Neural cell (in vitro differentiated cells): ENCODE results near the gene XIRP2. TPM values are rescaled to one million over a fixed set of nuclear protein-coding genes. Genes with fewer than 3 reads are reported as not detected.

Experiments
- H2AFZ ChIP-seq: fragments of 200-600, 300-800 bp; sonication (generic), shearing (Covaris generic); 2 replicates; pipeline ENCODE4 v1.6.0; 2014; ENCODE audit warnings: low read depth, mild to moderate bottlenecking, antibody characterized with exemption, low read length, moderate library complexity
- H3F3A ChIP-seq: fragments of 200-600 bp; shearing (Covaris generic); 2 replicates; pipeline ENCODE4 v1.6.1; 2016; ENCODE audit warnings: mild to moderate bottlenecking, moderate library complexity, mixed read lengths, antibody characterized with exemption, low read length; ENCODE audit not compliant: insufficient read depth, poor library complexity, severe bottlenecking
- H3K27ac ChIP-seq: fragments of 200-600, 300-800 bp; sonication (generic), shearing (Covaris generic); 2 replicates; pipeline ENCODE4 v1.5.1; 2014; ENCODE audit warnings: mild to moderate bottlenecking, low read length, moderate library complexity
- H3K27me3 ChIP-seq: fragments of 300-800, 200-600 bp; sonication (generic), shearing (Covaris generic); 2 replicates; pipeline ENCODE4 v1.6.0; 2014; ENCODE audit warnings: mild to moderate bottlenecking, low read depth, low read length, moderate library complexity; ENCODE audit not compliant: insufficient read depth
- H3K36me3 ChIP-seq: fragments of 300-800, 200-600 bp; sonication (generic), shearing (Covaris generic); 2 replicates; pipeline ENCODE4 v1.5.1; 2014; ENCODE audit warnings: mild to moderate bottlenecking, antibody characterized with exemption, low read length, moderate library complexity; ENCODE audit not compliant: insufficient read depth
- H3K4me2 ChIP-seq: fragments of 300-800, 200-600 bp; sonication (generic), shearing (Covaris generic); 2 replicates; pipeline ENCODE4 v1.6.0; 2014; ENCODE audit warnings: mild to moderate bottlenecking, low read length
- H3K4me3 ChIP-seq: fragments of 300-800, 200-600 bp; sonication (generic), shearing (Covaris generic); 2 replicates; pipeline ENCODE4 v1.5.1; 2014; ENCODE audit warnings: mild to moderate bottlenecking, low read length, moderate library complexity
- H3K79me2 ChIP-seq: fragments of 200-600 bp; shearing (Covaris generic); replicated peaks from 2 replicates; pipeline ENCODE4 v1.6.0; 2014; ENCODE audit warnings: mild to moderate bottlenecking, low read length, moderate library complexity; ENCODE audit not compliant: insufficient read depth
- H3K9ac ChIP-seq: fragments of 300-800, 200-600 bp; sonication (generic), shearing (Covaris generic); 2 replicates; pipeline ENCODE4 v1.6.1; 2016; ENCODE audit warnings: mild to moderate bottlenecking, low read length, mixed read lengths
- H3K9me2 ChIP-seq: fragments of 200-600 bp; shearing (Covaris generic); 2 replicates; pipeline ENCODE4 v1.6.1; 2016; ENCODE audit warnings: mild to moderate bottlenecking, low read length, mixed read lengths; ENCODE audit not compliant: insufficient read depth
- H3K9me3 ChIP-seq: fragments of 200-600, 300-800 bp; sonication (generic), shearing (Covaris generic); 2 replicates; pipeline ENCODE4 v1.6.1; 2016; ENCODE audit warnings: mild to moderate bottlenecking, mixed run types, low read length, moderate library complexity, mixed read lengths
- H4K20me1 ChIP-seq: fragments of 200-600 bp; shearing (Covaris generic); 2 replicates; pipeline ENCODE4 v1.6.1; 2016; ENCODE audit warnings: mild to moderate bottlenecking, mixed run types; ENCODE audit not compliant: insufficient read depth
- EP300 ChIP-seq: fragments of 450-650 bp; conservative IDR thresholded peaks from 2 replicates; pipeline ENCODE4 v1.6.1; 2014; ENCODE audit warnings: antibody characterized with exemption, mild to moderate bottlenecking, moderate library complexity; ENCODE audit not compliant: poor library complexity, severe bottlenecking
- EZH2 ChIP-seq: fragments of 200-600, 300-800 bp; shearing (Covaris generic), sonication (generic); IDR thresholded peaks from 2 replicates; pipeline ENCODE4 v1.6.1; 2014; ENCODE audit warnings: antibody characterized with exemption, low read length, borderline replicate concordance, mild to moderate bottlenecking; ENCODE audit not compliant: insufficient read depth, poor library complexity, severe bottlenecking
- MXI1 ChIP-seq: fragments of 450-650 bp; conservative IDR thresholded peaks from 2 replicates; pipeline ENCODE4 v1.6.1; 2014; ENCODE audit warnings: antibody characterized with exemption, mild to moderate bottlenecking; ENCODE audit not compliant: poor library complexity, severe bottlenecking
- POLR2AphosphoS5 ChIP-seq: IDR thresholded peaks from 2 replicates; pipeline ENCODE4 v1.6.1; 2012
- RAD21 ChIP-seq: fragments of 450-650 bp; conservative IDR thresholded peaks from 2 replicates; pipeline ENCODE4 v1.6.1; 2014; ENCODE audit warnings: antibody characterized with exemption, mild to moderate bottlenecking, moderate library complexity
- SMC3 ChIP-seq: fragments of 450-650 bp; conservative IDR thresholded peaks from 2 replicates; pipeline ENCODE4 v1.6.1; 2014; ENCODE audit warnings: antibody characterized with exemption, mild to moderate bottlenecking, moderate library complexity; ENCODE audit not compliant: poor library complexity
- TAF1 ChIP-seq: IDR thresholded peaks from 2 replicates; pipeline ENCODE4 v1.6.1; 2012; ENCODE audit warnings: low read depth
- polyA plus RNA-seq: library from polyadenylated mRNA; depleted of rRNA; stranded (reverse); fragments of >200 nt; gene quantifications from 2 replicates; pipeline ENCODE4 v1.2.3, GENCODE V29; 2014
- TF ChIP-seq, protein P1 (sequence below): fragments of 450-650 bp; IDR thresholded peaks from 2 replicates; pipeline ENCODE4 v1.5.1; 2014; ENCODE audit warnings: antibody characterized with exemption, mild to moderate bottlenecking, moderate library complexity; ENCODE audit not compliant: poor library complexity, severe bottlenecking
- TF ChIP-seq, protein P2 (sequence below): IDR thresholded peaks from 2 replicates; pipeline ENCODE4 v1.6.1; 2012; ENCODE audit warnings: borderline replicate concordance

The XIRP2 gene
- polyA plus RNA-seq, 1 donor from 2014 or later, result not detected

DNA sequence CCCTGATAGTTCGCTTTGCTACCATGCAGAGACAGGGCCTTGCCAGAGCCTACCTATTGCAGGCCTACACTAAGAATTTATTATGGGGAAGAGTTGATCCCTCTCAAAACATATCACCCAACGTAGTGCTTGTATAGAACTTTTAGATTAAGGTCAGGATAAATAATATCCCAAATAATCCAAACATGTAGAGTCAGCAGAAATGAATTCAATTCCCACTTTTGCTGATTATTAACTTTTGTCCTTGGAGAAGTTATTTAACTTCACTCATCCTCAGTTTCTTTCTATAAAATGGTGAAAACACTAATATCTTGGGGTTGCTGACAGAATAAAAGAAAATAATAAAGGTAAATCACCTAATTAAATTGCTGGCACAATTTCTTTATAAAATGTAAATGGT lies 294.1 kb downstream of the XIRP2 start:
- Histone ChIP-seq H4K20me1 (no peaks in the 10 kb centered on the region), H3K9me2 (no peaks in the 10 kb centered on the region), H3K79me2 (no peaks in the 10 kb centered on the region), H3K9me3 (no peaks in the 10 kb centered on the region), H3K9ac (no peak overlapping the region), H3K27me3 (no peaks in the 10 kb centered on the region), H3K4me2 (no peak overlapping the region), H2AFZ (no peak overlapping the region), H3F3A (no peaks in the 10 kb centered on the region), H3K4me3 (no peak overlapping the region), H3K27ac (no peak overlapping the region), H3K36me3 (no peaks in the 10 kb centered on the region)
- TF ChIP-seq SMC3, result no peak
- no peak for TF ChIP-seq TAF1
- no peak for TF ChIP-seq EP300
- TF ChIP-seq, protein P1, sequence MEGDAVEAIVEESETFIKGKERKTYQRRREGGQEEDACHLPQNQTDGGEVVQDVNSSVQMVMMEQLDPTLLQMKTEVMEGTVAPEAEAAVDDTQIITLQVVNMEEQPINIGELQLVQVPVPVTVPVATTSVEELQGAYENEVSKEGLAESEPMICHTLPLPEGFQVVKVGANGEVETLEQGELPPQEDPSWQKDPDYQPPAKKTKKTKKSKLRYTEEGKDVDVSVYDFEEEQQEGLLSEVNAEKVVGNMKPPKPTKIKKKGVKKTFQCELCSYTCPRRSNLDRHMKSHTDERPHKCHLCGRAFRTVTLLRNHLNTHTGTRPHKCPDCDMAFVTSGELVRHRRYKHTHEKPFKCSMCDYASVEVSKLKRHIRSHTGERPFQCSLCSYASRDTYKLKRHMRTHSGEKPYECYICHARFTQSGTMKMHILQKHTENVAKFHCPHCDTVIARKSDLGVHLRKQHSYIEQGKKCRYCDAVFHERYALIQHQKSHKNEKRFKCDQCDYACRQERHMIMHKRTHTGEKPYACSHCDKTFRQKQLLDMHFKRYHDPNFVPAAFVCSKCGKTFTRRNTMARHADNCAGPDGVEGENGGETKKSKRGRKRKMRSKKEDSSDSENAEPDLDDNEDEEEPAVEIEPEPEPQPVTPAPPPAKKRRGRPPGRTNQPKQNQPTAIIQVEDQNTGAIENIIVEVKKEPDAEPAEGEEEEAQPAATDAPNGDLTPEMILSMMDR, result no peak
- TF ChIP-seq RAD21, result no peak
- TF ChIP-seq MXI1, result no peak
- no peak for TF ChIP-seq EZH2
- no peak for TF ChIP-seq POLR2AphosphoS5
- TF ChIP-seq, protein P2, sequence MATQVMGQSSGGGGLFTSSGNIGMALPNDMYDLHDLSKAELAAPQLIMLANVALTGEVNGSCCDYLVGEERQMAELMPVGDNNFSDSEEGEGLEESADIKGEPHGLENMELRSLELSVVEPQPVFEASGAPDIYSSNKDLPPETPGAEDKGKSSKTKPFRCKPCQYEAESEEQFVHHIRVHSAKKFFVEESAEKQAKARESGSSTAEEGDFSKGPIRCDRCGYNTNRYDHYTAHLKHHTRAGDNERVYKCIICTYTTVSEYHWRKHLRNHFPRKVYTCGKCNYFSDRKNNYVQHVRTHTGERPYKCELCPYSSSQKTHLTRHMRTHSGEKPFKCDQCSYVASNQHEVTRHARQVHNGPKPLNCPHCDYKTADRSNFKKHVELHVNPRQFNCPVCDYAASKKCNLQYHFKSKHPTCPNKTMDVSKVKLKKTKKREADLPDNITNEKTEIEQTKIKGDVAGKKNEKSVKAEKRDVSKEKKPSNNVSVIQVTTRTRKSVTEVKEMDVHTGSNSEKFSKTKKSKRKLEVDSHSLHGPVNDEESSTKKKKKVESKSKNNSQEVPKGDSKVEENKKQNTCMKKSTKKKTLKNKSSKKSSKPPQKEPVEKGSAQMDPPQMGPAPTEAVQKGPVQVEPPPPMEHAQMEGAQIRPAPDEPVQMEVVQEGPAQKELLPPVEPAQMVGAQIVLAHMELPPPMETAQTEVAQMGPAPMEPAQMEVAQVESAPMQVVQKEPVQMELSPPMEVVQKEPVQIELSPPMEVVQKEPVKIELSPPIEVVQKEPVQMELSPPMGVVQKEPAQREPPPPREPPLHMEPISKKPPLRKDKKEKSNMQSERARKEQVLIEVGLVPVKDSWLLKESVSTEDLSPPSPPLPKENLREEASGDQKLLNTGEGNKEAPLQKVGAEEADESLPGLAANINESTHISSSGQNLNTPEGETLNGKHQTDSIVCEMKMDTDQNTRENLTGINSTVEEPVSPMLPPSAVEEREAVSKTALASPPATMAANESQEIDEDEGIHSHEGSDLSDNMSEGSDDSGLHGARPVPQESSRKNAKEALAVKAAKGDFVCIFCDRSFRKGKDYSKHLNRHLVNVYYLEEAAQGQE, result no peak

DNA sequence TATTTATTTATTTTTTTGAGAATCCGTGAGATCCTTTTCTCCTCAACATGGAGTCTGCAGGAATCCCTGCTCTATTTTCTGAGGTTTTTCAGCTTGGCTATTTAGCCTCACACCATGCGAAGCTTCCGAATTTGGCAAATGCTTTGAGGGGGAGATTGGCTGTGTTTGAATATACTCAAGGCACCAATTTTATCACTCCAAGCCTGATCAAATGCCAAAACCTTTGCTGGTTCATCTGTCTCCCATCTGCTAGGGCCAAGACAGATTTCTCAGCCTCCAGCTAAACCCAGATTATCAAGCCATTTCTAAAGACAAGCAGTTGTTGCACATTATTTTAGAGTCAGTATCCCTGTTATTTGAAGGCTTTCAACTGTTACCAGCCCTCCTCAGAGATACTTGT lies 295.7 kb downstream of the XIRP2 start:
- no peak overlapping the region for H3K4me3 ChIP-seq
- H3K9me3 ChIP-seq, result no peaks in the 10 kb centered on the region
- H3K9me2 ChIP-seq, result no peaks in the 10 kb centered on the region
- no peaks in the 10 kb centered on the region for H3K27me3 ChIP-seq
- H3K4me2 ChIP-seq, result no peak overlapping the region
- H3K27ac ChIP-seq, result no peak overlapping the region
- H3K79me2 ChIP-seq, result no peaks in the 10 kb centered on the region
- TF ChIP-seq SMC3 (no peak), EZH2 (no peak), TAF1 (no peak), MXI1 (no peak)
- TF ChIP-seq, protein P1, result no peak
- H3K9ac ChIP-seq, result no peak overlapping the region
- H2AFZ ChIP-seq, result no peak overlapping the region
- H4K20me1 ChIP-seq, result no peaks in the 10 kb centered on the region
- H3F3A ChIP-seq, result no peaks in the 10 kb centered on the region
- H3K36me3 ChIP-seq, result no peaks in the 10 kb centered on the region
